Mesendoderm (in vitro differentiated cells): Measurements from ENCODE around the gene CEP72.
"Not testable (repeated sequence)": the region's sequence is repeated elsewhere in the genome, so short reads cannot be mapped to it uniquely, and the experiment has no call there.

Source experiments
- DNase-seq: peaks from one replicate; pipeline ENCODE4 v3.0.0; 2013
- H2AK5ac ChIP-seq: 2 replicates; pipeline ENCODE4 v1.6.1; 2013; ENCODE audit warnings: low read length, inconsistent platforms
- H2BK120ac ChIP-seq: 2 replicates; pipeline ENCODE4 v1.6.1; 2013; ENCODE audit warnings: low read depth, mild to moderate bottlenecking, low read length, moderate library complexity, mixed read lengths
- H2BK15ac ChIP-seq: replicated peaks from 2 replicates; pipeline ENCODE4 v1.6.1; 2013; ENCODE audit warnings: low read depth, mild to moderate bottlenecking, moderate library complexity
- H2BK5ac ChIP-seq: 2 replicates; pipeline ENCODE4 v1.6.1; 2013; ENCODE audit warnings: low read length, inconsistent platforms
- H3K18ac ChIP-seq: 2 replicates; pipeline ENCODE4 v1.6.1; 2013; ENCODE audit warnings: mild to moderate bottlenecking, low read length, mixed read lengths
- H3K23ac ChIP-seq: one replicate; pipeline ENCODE4 v1.6.1; 2013; ENCODE audit warnings: low read length
- H3K27ac ChIP-seq: 2 replicates; pipeline ENCODE4 v1.5.1; 2013; ENCODE audit warnings: low read depth, mild to moderate bottlenecking, inconsistent platforms, low read length, moderate library complexity
- H3K27me3 ChIP-seq: 2 replicates; pipeline ENCODE4 v1.6.1; 2013; ENCODE audit warnings: low read length, control low read depth, mild to moderate bottlenecking, inconsistent platforms; ENCODE audit not compliant: insufficient read depth, poor library complexity
- H3K36me3 ChIP-seq: 2 replicates; pipeline ENCODE4 v1.6.1; 2013; ENCODE audit warnings: low read length, inconsistent platforms; ENCODE audit not compliant: control insufficient read depth, insufficient read depth
- H3K4ac ChIP-seq: one replicate; pipeline ENCODE4 v1.6.1; 2013; ENCODE audit warnings: low read depth, mild to moderate bottlenecking, low read length, moderate library complexity
- H3K4me1 ChIP-seq: 2 replicates; pipeline ENCODE4 v1.6.1; 2013; ENCODE audit warnings: low read depth, low read length, inconsistent platforms; ENCODE audit not compliant: control insufficient read depth
- H3K4me2 ChIP-seq: 2 replicates; pipeline ENCODE4 v1.6.1; 2013; ENCODE audit warnings: low read length
- H3K4me3 ChIP-seq: 2 replicates; pipeline ENCODE4 v1.5.1; 2013; ENCODE audit warnings: mild to moderate bottlenecking, low read length
- H3K56ac ChIP-seq: one replicate; pipeline ENCODE4 v1.6.1; 2013; ENCODE audit warnings: low read length
- H3K79me1 ChIP-seq: 2 replicates; pipeline ENCODE4 v1.6.1; 2013; ENCODE audit warnings: low read length, inconsistent platforms
- H3K79me2 ChIP-seq: 2 replicates; pipeline ENCODE4 v1.6.1; 2013; ENCODE audit warnings: mild to moderate bottlenecking, low read length; ENCODE audit not compliant: control insufficient read depth, insufficient read depth
- H3K9ac ChIP-seq: 2 replicates; pipeline ENCODE4 v1.6.1; 2013; ENCODE audit warnings: low read length, inconsistent platforms
- H4K5ac ChIP-seq: one replicate; pipeline ENCODE4 v1.6.1; 2013; ENCODE audit warnings: low read length
- H4K8ac ChIP-seq: one replicate; pipeline ENCODE4 v1.6.1; 2013; ENCODE audit warnings: low read depth, mild to moderate bottlenecking, control low read depth, low read length, moderate library complexity
- WGBS: extraction: QIAGEN DNeasy Blood & Tissue Kit; methylation state at CpG from one replicate; pipeline ENCODE4 v1.1.7; 2013; ENCODE audit warnings: low lambda C conversion rate, missing lambda C conversion rate; ENCODE audit not compliant: insufficient coverage; ENCODE audit errors: extremely low coverage; 5-methylcytosine and 5-hydroxymethylcytosine counted together

Gene CEP72

DNA sequence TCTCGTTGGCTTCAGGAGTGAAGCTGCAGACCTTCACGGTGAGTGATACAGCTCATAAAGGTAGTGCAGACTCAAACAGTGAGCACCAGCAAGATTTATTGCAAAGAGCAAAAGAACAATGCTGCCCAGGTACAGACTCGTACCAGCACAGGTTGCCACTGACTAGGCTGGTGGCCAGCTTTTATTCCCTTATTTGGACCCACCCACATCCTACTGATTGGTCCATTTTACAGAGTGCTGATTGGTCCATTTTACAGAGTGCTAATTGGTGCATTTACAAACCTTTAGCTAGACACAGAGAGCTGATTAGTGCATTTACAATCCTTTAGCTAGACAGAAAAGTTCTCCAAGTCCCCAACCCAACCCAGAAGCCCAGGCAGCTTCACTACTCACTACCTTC, 29.7 kb upstream of the CEP72 start:
- not testable (repeated sequence) for H3K4ac ChIP-seq, H3K79me1 ChIP-seq, H4K8ac ChIP-seq, H3K18ac ChIP-seq, H3K79me2 ChIP-seq, H2BK120ac ChIP-seq, H2BK15ac ChIP-seq, H3K23ac ChIP-seq, H3K27me3 ChIP-seq, H3K4me1 ChIP-seq, H3K36me3 ChIP-seq, H3K56ac ChIP-seq, H3K4me3 ChIP-seq, H4K5ac ChIP-seq, H2BK5ac ChIP-seq, H3K9ac ChIP-seq, H2AK5ac ChIP-seq, DNase-seq, H3K4me2 ChIP-seq, H3K27ac ChIP-seq
- WGBS: no CpG with 5 or more reads among the region's 3 CpGs

DNA sequence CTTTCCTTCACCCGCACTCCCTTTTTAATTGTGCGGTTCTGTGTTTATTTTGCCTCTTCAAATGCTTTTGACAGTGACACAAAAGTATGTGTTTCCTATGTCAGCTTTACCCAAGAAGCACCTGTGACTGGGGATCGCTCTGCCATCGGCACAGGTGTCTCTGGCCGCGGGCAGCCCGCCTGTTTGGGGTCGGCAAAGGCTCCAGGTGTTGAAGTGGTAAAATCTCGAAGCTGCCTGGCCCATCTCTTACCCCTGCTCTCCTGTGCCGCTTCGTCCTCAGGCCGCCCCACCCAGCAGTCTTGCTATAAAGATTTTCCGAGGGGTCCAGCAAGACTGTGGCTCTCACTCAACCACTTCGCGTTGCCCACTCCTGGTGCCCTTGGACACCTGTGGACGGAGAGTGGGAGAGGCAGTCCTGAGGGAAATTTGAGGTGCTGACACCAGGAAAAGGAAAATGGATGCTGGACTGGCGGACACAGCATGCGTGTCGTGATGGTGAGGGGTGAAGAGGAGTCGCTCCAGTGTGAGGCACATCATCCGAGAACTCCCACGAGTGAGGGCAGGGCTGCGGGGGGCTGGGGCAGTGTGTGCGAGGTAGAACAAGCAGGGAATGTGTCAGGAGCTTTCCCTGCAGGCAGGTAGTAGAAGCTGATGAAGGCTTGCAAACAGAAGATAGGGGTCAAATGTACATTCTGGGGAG, 29.1 kb upstream of the CEP72 start:
- H3K27me3 ChIP-seq: no peaks in the 10 kb centered on the region
- no peak overlapping the region for H3K27ac ChIP-seq
- no peak overlapping the region for H4K5ac ChIP-seq
- H3K4me1 ChIP-seq: no peaks in the 10 kb centered on the region
- no peak overlapping the region for H3K4me3 ChIP-seq
- H3K79me2 ChIP-seq: no peaks in the 10 kb centered on the region
- no peak overlapping the region for H3K4ac ChIP-seq
- H3K36me3 ChIP-seq: no peaks in the 10 kb centered on the region
- H4K8ac ChIP-seq: no peak overlapping the region
- H2BK5ac ChIP-seq: no peak overlapping the region
- no peak overlapping the region for H2BK120ac ChIP-seq
- no peak overlapping the region for H3K56ac ChIP-seq
- H3K9ac ChIP-seq: no peak overlapping the region
- no peak overlapping the region for H3K4me2 ChIP-seq
- no peak overlapping the region for H3K18ac ChIP-seq
- no peak overlapping the region for H2AK5ac ChIP-seq
- no peak for DNase-seq
- no CpG with 5 or more reads among the region's 24 CpGs for WGBS
- H3K79me1 ChIP-seq: no peaks in the 10 kb centered on the region
- no peak overlapping the region for H3K23ac ChIP-seq
- H2BK15ac ChIP-seq: no peak overlapping the region

DNA sequence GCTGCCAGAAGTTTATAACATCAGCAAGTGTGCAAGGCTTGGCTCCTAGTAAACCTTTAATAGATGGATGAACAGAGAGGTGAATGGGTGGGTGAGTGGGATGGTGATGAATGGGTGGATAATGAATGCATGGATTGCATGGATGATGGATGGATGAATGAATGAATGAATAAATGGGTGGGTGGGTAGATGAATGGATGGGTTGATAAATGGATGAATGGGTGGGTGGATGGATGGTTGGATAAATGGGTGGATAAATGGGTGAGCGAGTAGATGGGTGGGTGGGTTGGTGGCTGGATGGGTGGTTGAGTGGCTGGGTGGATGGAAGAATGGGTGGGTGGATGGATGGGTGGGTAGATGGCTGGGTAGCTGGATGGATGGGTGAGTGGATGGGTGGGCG, 28.5 kb upstream of the CEP72 start:
- no peak overlapping the region for H3K9ac ChIP-seq
- no peak overlapping the region for H3K27ac ChIP-seq
- WGBS: 100% methylated on average over 1 of the region's 2 CpGs
- no peak overlapping the region for H4K5ac ChIP-seq
- no peak overlapping the region for H3K4me3 ChIP-seq
- no peak overlapping the region for H3K56ac ChIP-seq
- no peaks in the 10 kb centered on the region for H3K27me3 ChIP-seq
- no peaks in the 10 kb centered on the region for H3K36me3 ChIP-seq
- H2AK5ac ChIP-seq: no peak overlapping the region
- no peak overlapping the region for H2BK120ac ChIP-seq
- H2BK5ac ChIP-seq: no peak overlapping the region
- no peak overlapping the region for H3K4me2 ChIP-seq
- no peaks in the 10 kb centered on the region for H3K79me1 ChIP-seq
- no peak overlapping the region for H3K23ac ChIP-seq
- no peak for DNase-seq
- H3K4me1 ChIP-seq: no peaks in the 10 kb centered on the region
- no peak overlapping the region for H4K8ac ChIP-seq
- H3K18ac ChIP-seq: no peak overlapping the region
- no peak overlapping the region for H3K4ac ChIP-seq
- H2BK15ac ChIP-seq: no peak overlapping the region
- H3K79me2 ChIP-seq: no peaks in the 10 kb centered on the region

DNA sequence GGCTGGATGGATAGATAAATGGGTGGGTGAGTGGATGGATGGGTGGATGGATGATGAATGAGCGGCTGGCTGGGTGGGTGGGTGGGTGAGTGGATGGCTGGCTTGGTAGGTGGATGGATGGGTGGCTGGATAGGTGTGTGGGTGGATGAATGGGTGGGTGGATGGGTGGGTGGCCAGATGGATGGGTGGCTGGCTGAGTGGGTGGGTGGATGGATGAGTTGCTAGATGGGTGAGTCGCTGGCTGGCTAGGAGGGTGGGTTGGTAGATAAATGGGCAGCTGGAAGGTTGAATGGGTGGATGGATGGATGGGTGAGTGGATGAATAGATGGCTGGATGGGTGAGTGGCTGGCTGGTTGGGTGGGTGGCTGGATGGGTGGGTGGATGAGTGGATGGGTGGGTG, 27.9 kb upstream of the CEP72 start:
- Histone ChIP-seq H3K4me1 (no peaks in the 10 kb centered on the region), H3K4me2 (no peak overlapping the region), H2BK120ac (no peak overlapping the region), H3K36me3 (no peaks in the 10 kb centered on the region), H3K18ac (no peak overlapping the region), H3K4me3 (no peak overlapping the region), H2AK5ac (no peak overlapping the region), H3K9ac (no peak overlapping the region), H3K4ac (no peak overlapping the region), H3K79me1 (no peaks in the 10 kb centered on the region), H3K56ac (no peak overlapping the region), H2BK15ac (no peak overlapping the region), H4K5ac (no peak overlapping the region), H3K27me3 (no peaks in the 10 kb centered on the region), H4K8ac (no peak overlapping the region), H2BK5ac (no peak overlapping the region), H3K27ac (no peak overlapping the region), H3K79me2 (no peaks in the 10 kb centered on the region), H3K23ac (no peak overlapping the region)
- DNase-seq: no peak
- WGBS: no CpG with 5 or more reads among the region's 2 CpGs

DNA sequence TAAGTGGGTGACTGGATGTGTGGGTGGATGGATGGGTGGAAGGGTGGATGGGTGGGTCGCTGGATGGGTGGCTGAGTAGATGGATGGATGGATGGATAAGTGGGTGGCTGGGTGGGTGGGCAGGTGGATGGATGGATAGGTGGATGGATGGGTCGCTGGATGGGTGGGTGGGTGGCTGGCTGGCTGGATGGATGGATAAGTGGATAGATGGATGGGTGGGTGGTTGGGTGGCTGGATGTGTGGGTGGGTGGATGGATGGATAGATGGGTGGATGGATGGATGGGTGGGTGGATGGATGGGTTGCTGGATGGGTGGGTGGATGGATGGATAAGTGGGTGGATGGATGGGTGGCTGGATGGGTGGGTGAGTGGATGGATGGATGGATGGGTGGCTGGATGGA, 27.3 kb upstream of the CEP72 start:
- Histone ChIP-seq H3K9ac (no peak overlapping the region), H3K79me2 (no peaks in the 10 kb centered on the region), H3K4me2 (no peak overlapping the region), H3K27ac (no peak overlapping the region), H3K36me3 (no peaks in the 10 kb centered on the region), H3K27me3 (no peaks in the 10 kb centered on the region), H4K8ac (no peak overlapping the region), H4K5ac (no peak overlapping the region), H2BK15ac (no peak overlapping the region), H2AK5ac (no peak overlapping the region), H2BK120ac (no peak overlapping the region), H3K4me1 (no peaks in the 10 kb centered on the region), H3K79me1 (no peaks in the 10 kb centered on the region), H3K18ac (no peak overlapping the region), H3K4ac (no peak overlapping the region), H3K4me3 (no peak overlapping the region), H3K23ac (no peak overlapping the region), H2BK5ac (no peak overlapping the region), H3K56ac (no peak overlapping the region)
- no peak for DNase-seq
- WGBS: no CpG with 5 or more reads among the region's 2 CpGs

DNA sequence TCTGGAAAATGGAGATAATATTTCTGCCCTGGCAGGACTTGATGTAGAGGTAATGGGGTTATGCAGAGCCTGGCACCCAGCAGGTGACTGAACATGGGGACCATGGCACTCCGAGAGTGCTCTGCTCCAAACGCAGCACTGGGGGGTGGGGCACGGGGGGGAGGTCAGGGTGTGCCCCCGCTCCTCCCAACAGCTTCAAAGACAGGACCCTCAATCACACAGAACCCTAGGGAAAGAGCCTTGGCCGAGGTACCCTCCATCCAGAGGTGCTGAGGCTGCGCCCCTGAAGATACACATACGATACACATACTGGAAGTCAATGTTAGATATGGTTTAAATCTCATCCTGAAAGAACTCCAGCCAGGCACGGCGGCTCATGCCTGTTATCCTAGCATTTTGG, 26.6 kb upstream of the CEP72 start:
- no peaks in the 10 kb centered on the region for H3K36me3 ChIP-seq
- no peaks in the 10 kb centered on the region for H3K4me1 ChIP-seq
- no peaks in the 10 kb centered on the region for H3K79me1 ChIP-seq
- no peak overlapping the region for H3K56ac ChIP-seq
- H4K5ac ChIP-seq: no peak overlapping the region
- H3K4me3 ChIP-seq: no peak overlapping the region
- H3K4ac ChIP-seq: no peak overlapping the region
- H3K9ac ChIP-seq: no peak overlapping the region
- H2AK5ac ChIP-seq: no peak overlapping the region
- H4K8ac ChIP-seq: no peak overlapping the region
- H3K79me2 ChIP-seq: no peaks in the 10 kb centered on the region
- WGBS: no CpG with 5 or more reads among the region's 9 CpGs
- no peak overlapping the region for H3K18ac ChIP-seq
- DNase-seq: no peak
- no peak overlapping the region for H2BK15ac ChIP-seq
- no peak overlapping the region for H3K4me2 ChIP-seq
- no peak overlapping the region for H2BK120ac ChIP-seq
- no peak overlapping the region for H3K27ac ChIP-seq
- H3K27me3 ChIP-seq: no peaks in the 10 kb centered on the region
- H2BK5ac ChIP-seq: no peak overlapping the region
- no peak overlapping the region for H3K23ac ChIP-seq
